Astrocyte of the cerebellum (primary cell): Measurements from ENCODE around the gene STARD13.
"Not testable (repeated sequence)": the region's sequence is repeated elsewhere in the genome, so short reads cannot be mapped to it uniquely, and the experiment has no call there.

Experiments used
- DNase-seq: peaks from one replicate; pipeline ENCODE4 v3.0.0-alpha.2; 2011; ENCODE audit warnings: low read depth
- H3K4me3 ChIP-seq: 2 replicates; pipeline ENCODE4 v1.5.1; 2011; ENCODE audit warnings: mild to moderate bottlenecking, low read depth, low read length, moderate library complexity
- in situ Hi-C: cut with HindIII; loops from 2 replicates; pipeline ENCODE4 v1.10.0; 2017; ENCODE audit warnings: low sequenced_read_pairs
- TF ChIP-seq, protein P1 (sequence below): IDR thresholded peaks from 2 replicates; pipeline ENCODE4 v1.5.1; 2012; ENCODE audit warnings: low read length, low read depth, moderate library complexity, mild to moderate bottlenecking; ENCODE audit errors: missing control alignments

STARD13 gene

DNA sequence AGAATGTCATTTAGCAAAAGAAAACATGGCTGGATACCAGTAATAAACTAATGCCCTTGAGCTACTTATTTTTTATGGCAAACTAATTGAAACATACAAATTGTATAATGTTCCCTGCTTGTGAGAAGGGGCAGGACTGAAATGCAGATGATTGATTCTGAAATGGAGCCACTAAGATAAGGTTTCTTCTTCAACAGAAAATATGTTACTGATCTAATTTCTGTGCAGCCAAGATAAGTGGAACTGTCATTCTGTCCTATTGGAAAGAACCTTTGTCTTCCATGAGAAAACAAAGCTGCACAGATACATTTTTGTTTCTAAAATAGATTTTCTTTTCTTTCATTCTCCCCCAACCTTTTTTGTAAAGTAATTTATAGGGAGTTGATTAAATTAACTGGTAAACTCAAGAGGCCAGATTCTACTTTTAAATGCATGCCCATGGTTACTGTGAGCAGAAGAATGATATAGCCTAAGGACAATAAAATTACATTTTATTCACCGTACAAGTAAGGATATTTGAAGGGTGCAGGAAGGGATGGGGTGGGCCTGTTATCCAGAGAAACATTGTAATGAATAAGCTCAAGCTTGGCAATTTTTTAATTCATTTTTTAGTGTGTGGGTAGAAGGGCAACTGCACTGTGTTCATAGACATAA lies 39.9 kb downstream of the STARD13 start:
- in situ Hi-C loops: no loop called here
- H3K4me3 ChIP-seq: no peak overlapping the region
- DNase-seq: no peak
- TF ChIP-seq, protein P1, sequence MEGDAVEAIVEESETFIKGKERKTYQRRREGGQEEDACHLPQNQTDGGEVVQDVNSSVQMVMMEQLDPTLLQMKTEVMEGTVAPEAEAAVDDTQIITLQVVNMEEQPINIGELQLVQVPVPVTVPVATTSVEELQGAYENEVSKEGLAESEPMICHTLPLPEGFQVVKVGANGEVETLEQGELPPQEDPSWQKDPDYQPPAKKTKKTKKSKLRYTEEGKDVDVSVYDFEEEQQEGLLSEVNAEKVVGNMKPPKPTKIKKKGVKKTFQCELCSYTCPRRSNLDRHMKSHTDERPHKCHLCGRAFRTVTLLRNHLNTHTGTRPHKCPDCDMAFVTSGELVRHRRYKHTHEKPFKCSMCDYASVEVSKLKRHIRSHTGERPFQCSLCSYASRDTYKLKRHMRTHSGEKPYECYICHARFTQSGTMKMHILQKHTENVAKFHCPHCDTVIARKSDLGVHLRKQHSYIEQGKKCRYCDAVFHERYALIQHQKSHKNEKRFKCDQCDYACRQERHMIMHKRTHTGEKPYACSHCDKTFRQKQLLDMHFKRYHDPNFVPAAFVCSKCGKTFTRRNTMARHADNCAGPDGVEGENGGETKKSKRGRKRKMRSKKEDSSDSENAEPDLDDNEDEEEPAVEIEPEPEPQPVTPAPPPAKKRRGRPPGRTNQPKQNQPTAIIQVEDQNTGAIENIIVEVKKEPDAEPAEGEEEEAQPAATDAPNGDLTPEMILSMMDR: no peak

DNA sequence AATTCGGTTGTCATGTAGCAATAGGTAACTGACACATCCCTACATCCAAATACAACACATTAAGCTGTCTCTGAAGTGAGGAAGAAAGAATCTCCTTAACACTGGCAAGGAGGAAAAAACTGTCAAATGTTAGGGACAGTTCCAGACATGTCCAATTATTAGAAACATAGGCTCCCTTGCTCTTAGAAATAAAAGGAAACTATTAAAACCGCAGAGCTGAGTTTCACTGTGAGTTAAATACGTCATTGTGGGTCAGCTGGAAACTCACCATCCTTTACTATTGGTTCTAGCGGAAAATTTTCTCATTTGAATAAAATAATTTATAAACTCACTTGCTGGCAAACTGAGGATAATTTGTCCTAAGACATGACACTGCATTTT lies 40.7 kb downstream of the STARD13 start:
- in situ Hi-C loops: no loop called here
- no peak for DNase-seq
- no peak overlapping the region for H3K4me3 ChIP-seq
- TF ChIP-seq, protein P1: no peak

- in situ Hi-C loops: no loop called here
- no peak overlapping the region for H3K4me3 ChIP-seq
- no peak for DNase-seq
- TF ChIP-seq, protein P1: no peak
Measured at GRCh38 chr13:33244210-33244906, 41.2 kb downstream of the STARD13 start.

DNA sequence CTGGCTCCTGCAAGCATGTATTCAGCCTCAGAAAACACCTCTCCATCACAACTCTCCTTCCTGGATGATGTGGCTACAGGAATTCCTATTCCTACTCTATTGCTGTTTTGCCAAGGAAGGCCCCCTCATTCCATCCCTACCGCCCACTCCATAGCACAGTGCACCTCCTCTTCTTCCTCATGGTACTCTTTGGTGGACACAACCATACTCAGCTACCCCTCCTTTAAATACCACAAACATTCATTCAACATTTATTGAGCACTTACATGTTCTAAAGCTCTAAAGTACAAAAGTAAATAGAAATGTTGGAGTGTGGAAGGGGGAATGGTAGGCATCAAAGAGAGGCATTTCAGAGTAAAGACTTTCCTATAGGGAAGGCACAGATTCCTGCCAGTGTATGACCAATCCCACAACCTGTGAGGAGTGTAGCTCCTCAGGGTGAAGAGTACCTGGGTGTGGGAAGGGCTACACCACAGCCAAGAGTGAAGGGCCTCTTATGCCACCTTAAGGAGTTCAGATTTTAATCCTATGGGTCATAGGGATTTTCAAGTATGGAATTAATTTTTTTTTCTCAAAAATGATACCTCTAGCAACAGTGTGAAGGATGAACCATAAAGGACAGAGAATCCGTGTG lies 42.5 kb downstream of the STARD13 start:
- no peak for DNase-seq
- in situ Hi-C loops: no loop called here

GRCh38 chr13:33242372-33242771 lies 43.2 kb downstream of the STARD13 start:
- H3K4me3 ChIP-seq, DNase-seq, in situ Hi-C loops: not testable (repeated sequence)

More for the DNA sequence above, 42.5 kb downstream of the STARD13 start:
- H3K4me3 ChIP-seq: no peak overlapping the region
- TF ChIP-seq, protein P1: no peak

DNA sequence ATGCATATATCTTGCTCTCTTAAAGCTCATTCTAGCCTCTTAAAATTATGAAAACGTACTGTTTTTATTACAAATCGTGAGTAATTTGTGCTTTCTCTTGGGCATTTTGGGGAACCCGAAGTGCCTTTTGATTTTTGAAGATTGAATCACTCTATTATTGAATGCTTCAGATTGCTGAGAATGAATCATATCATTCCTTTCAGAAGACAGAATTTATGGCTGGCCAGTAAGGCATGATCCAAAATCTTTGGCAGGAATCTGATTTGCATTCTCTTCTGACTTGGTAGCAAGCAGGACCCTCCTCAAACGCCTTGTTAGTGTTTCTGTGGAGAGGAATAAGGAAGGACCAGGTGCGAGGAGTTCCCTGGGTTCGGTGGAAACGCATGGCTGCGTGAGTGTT lies 49.5 kb downstream of the STARD13 start:
- TF ChIP-seq, protein P1: no peak
- no peak for DNase-seq
- no peak overlapping the region for H3K4me3 ChIP-seq
- in situ Hi-C loops: no loop called here

DNA sequence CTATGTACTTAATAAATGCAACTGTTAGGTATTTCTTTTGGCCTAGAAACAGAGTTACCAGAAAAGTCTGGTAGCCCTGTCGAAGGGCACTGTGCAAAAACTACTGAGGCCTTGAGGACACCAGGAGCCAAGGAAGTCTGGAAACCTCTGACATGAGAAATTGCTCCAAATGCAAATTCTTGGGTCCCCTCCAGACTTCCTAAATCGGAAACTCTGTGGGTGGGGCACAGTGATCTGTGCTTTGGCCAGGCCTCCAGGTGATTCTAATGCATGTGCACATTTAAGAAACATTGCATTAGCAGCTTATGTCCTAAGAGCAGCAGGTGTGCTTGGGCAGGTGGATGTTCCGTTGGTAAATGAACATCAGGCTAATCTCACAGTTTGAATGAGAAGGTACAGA lies 50.0 kb downstream of the STARD13 start:
- DNase-seq: no peak
- TF ChIP-seq, protein P1: no peak
- H3K4me3 ChIP-seq: no peak overlapping the region
- in situ Hi-C loops: no loop called here
